ENCODE data around the gene KIRREL3.

The KIRREL3 gene

DNA sequence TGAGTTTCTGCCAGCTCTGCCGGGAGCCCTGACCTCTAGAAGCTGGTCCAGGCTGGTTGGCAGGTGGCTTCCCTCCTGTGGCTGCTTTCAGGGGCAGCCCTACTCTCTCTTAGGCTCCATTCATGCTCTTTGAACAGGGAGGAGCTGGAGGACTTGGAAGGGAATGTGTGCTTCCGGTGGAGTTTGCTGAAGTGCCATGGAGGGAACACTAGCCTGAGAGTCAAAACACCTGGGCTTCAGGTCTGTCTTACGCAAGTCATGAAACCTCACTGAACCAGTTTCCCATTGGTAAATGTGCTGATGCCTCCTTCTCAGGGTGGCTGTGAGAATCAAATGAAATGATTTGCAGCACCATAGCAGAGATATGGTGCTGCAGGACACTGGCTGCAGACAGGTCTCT lies 224.5 kb downstream of the KIRREL3 start:
- Histone ChIP-seq H3K27me3 (ENCODE audit: control insufficient read depth in 3 of 3, insufficient read depth in 3 of 3, low read depth in 1 of 3, low read length in 3 of 3) (no peaks in the 10 kb centered on the region), H3K23ac (ENCODE audit: low read depth, low read length, poor library complexity) (no peak overlapping the region), H3K9ac (ENCODE audit: low read depth, low read length, poor library complexity) (no peak overlapping the region), H4K8ac (ENCODE audit: low read depth, low read length) (no peak overlapping the region), H2BK15ac (ENCODE audit: low read length) (no peak overlapping the region), H3K4ac (ENCODE audit: low read length) (no peak overlapping the region), H3K36me3 (replicated peaks in 1 of 2; ENCODE audit: control insufficient read depth in 2 of 2, insufficient read depth in 2 of 2, low read length in 2 of 2) (no peaks in the 10 kb centered on the region), H2BK5ac (ENCODE audit: low read length) (peak overlapping the region; percentile 7), H2AFZ (ENCODE audit: low read length) (no peak overlapping the region), H2BK12ac (ENCODE audit: low read length) (no peak overlapping the region), H3K79me1 (ENCODE audit: low read depth, low read length) (no peaks in the 10 kb centered on the region), H2BK120ac (ENCODE audit: low read depth, low read length) (no peak overlapping the region), H3K4me3 (ENCODE audit: low read length in 2 of 2) (no peak overlapping the region), H3K14ac (ENCODE audit: low read length) (no peak overlapping the region), H4K91ac (ENCODE audit: low read depth, low read length, poor library complexity) (no peak overlapping the region), H3K27ac (replicated peaks; ENCODE audit: low read length) (no peak overlapping the region), H3K4me1 (ENCODE audit: control insufficient read depth in 2 of 2, insufficient read depth in 1 of 2, low read depth in 1 of 2, low read length in 2 of 2) (peaks cover 0 to 3% of the 10 kb centered on the region in 2 donors), H3K4me2 (ENCODE audit: insufficient read depth, low read length, poor library complexity, severe bottlenecking) (no peak overlapping the region), H3K9me3 (replicated peaks in 1 of 2; ENCODE audit: control insufficient read depth in 2 of 2, insufficient read depth in 1 of 2, low read depth in 1 of 2, low read length in 2 of 2) (no peaks in the 10 kb centered on the region), H2AK5ac (ENCODE audit: low read depth, low read length) (no peak overlapping the region), H3K18ac (ENCODE audit: low read length) (peak overlapping the region; percentile 51)
- WGBS, 2 donors (ENCODE audit: extremely low coverage in 2 of 2, insufficient read length in 2 of 2, insufficient replicate concordance in 1 of 2): no CpG with 5 or more reads among the region's 3 CpGs
- no peak for DNase-seq (ENCODE audit: low spot score)

DNA sequence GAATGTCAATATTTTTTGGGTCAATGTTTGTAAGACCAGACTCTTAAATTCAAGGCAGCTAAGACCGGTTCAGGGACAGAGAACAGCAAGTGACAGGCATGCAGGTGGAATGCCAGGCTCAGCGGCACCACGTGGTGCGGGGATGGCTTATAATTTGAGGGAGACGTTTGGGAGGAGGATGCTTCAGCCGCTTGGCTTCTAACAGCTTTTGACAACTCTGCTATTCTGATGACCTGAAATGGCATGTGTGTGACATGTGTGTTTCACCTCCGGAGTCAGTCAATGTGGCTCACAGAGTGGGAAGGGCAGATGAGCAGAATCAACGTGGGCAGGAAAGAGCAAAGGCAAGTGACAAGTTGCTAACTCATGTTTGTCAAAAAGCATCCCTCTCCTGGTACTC lies 228.3 kb downstream of the KIRREL3 start:
- H3K14ac ChIP-seq (ENCODE audit: low read length): no peak overlapping the region
- H3K18ac ChIP-seq (ENCODE audit: low read length): peak overlapping the region; percentile 32
- H2BK120ac ChIP-seq (ENCODE audit: low read depth, low read length): no peak overlapping the region
- no peak overlapping the region for H3K4ac ChIP-seq (ENCODE audit: low read length)
- no peak overlapping the region for H3K27ac ChIP-seq (replicated peaks; ENCODE audit: low read length)
- DNase-seq (ENCODE audit: low spot score): no peak
- no peak overlapping the region for H2AFZ ChIP-seq (ENCODE audit: low read length)
- no peaks in the 10 kb centered on the region for H3K9me3 ChIP-seq (replicated peaks in 1 of 2; ENCODE audit: control insufficient read depth in 2 of 2, insufficient read depth in 1 of 2, low read depth in 1 of 2, low read length in 2 of 2)
- H3K36me3 ChIP-seq (replicated peaks in 1 of 2; ENCODE audit: control insufficient read depth in 2 of 2, insufficient read depth in 2 of 2, low read length in 2 of 2): no peaks in the 10 kb centered on the region
- H3K9ac ChIP-seq (ENCODE audit: low read depth, low read length, poor library complexity): no peak overlapping the region
- H3K4me1 ChIP-seq (ENCODE audit: control insufficient read depth in 2 of 2, insufficient read depth in 1 of 2, low read depth in 1 of 2, low read length in 2 of 2): peaks cover 0 to 3% of the 10 kb centered on the region in 2 donors
- no peak overlapping the region for H3K4me2 ChIP-seq (ENCODE audit: insufficient read depth, low read length, poor library complexity, severe bottlenecking)
- H3K23ac ChIP-seq (ENCODE audit: low read depth, low read length, poor library complexity): no peak overlapping the region
- no peak overlapping the region for H4K91ac ChIP-seq (ENCODE audit: low read depth, low read length, poor library complexity)
- H2BK5ac ChIP-seq (ENCODE audit: low read length): no peak overlapping the region
- no peak overlapping the region for H3K4me3 ChIP-seq (ENCODE audit: low read length in 2 of 2)
- H2BK12ac ChIP-seq (ENCODE audit: low read length): no peak overlapping the region
- no CpG with 5 or more reads among the region's 8 CpGs for WGBS, 2 donors (ENCODE audit: extremely low coverage in 2 of 2, insufficient read length in 2 of 2, insufficient replicate concordance in 1 of 2)
- H2BK15ac ChIP-seq (ENCODE audit: low read length): no peak overlapping the region
- H2AK5ac ChIP-seq (ENCODE audit: low read depth, low read length): no peak overlapping the region
- no peaks in the 10 kb centered on the region for H3K27me3 ChIP-seq (ENCODE audit: control insufficient read depth in 3 of 3, insufficient read depth in 3 of 3, low read depth in 1 of 3, low read length in 3 of 3)
- H3K79me1 ChIP-seq (ENCODE audit: low read depth, low read length): no peaks in the 10 kb centered on the region
- H4K8ac ChIP-seq (ENCODE audit: low read depth, low read length): no peak overlapping the region

GRCh38 chr11:126768702-126769101 lies 231.9 kb downstream of the KIRREL3 start:
- H3K23ac ChIP-seq (ENCODE audit: low read depth, low read length, poor library complexity): no peak overlapping the region
- H3K4ac ChIP-seq (ENCODE audit: low read length): no peak overlapping the region
- no peak overlapping the region for H2AK5ac ChIP-seq (ENCODE audit: low read depth, low read length)
- no peak overlapping the region for H3K4me3 ChIP-seq (ENCODE audit: low read length in 2 of 2)
- no peak overlapping the region for H2BK120ac ChIP-seq (ENCODE audit: low read depth, low read length)
- H3K9ac ChIP-seq (ENCODE audit: low read depth, low read length, poor library complexity): no peak overlapping the region
- H3K27me3 ChIP-seq (ENCODE audit: control insufficient read depth in 3 of 3, insufficient read depth in 3 of 3, low read depth in 1 of 3, low read length in 3 of 3): no peaks in the 10 kb centered on the region
- H3K36me3 ChIP-seq (replicated peaks in 1 of 2; ENCODE audit: control insufficient read depth in 2 of 2, insufficient read depth in 2 of 2, low read length in 2 of 2): no peaks in the 10 kb centered on the region
- no peak overlapping the region for H2BK15ac ChIP-seq (ENCODE audit: low read length)
- H2AFZ ChIP-seq (ENCODE audit: low read length): no peak overlapping the region
- no peak overlapping the region for H3K14ac ChIP-seq (ENCODE audit: low read length)
- no peak overlapping the region for H2BK5ac ChIP-seq (ENCODE audit: low read length)
- DNase-seq (ENCODE audit: low spot score): no peak
- no peak overlapping the region for H3K18ac ChIP-seq (ENCODE audit: low read length)
- H3K27ac ChIP-seq (replicated peaks; ENCODE audit: low read length): no peak overlapping the region
- no CpG with 5 or more reads among the region's 10 CpGs for WGBS, 2 donors (ENCODE audit: extremely low coverage in 2 of 2, insufficient read length in 2 of 2, insufficient replicate concordance in 1 of 2)
- H4K91ac ChIP-seq (ENCODE audit: low read depth, low read length, poor library complexity): no peak overlapping the region
- no peak overlapping the region for H3K4me2 ChIP-seq (ENCODE audit: insufficient read depth, low read length, poor library complexity, severe bottlenecking)
- H4K8ac ChIP-seq (ENCODE audit: low read depth, low read length): no peak overlapping the region
- no peaks in the 10 kb centered on the region for H3K79me1 ChIP-seq (ENCODE audit: low read depth, low read length)
- no peak overlapping the region for H2BK12ac ChIP-seq (ENCODE audit: low read length)
- H3K4me1 ChIP-seq (ENCODE audit: control insufficient read depth in 2 of 2, insufficient read depth in 1 of 2, low read depth in 1 of 2, low read length in 2 of 2): no peaks in the 10 kb centered on the region
- no peaks in the 10 kb centered on the region for H3K9me3 ChIP-seq (replicated peaks in 1 of 2; ENCODE audit: control insufficient read depth in 2 of 2, insufficient read depth in 1 of 2, low read depth in 1 of 2, low read length in 2 of 2)

DNA sequence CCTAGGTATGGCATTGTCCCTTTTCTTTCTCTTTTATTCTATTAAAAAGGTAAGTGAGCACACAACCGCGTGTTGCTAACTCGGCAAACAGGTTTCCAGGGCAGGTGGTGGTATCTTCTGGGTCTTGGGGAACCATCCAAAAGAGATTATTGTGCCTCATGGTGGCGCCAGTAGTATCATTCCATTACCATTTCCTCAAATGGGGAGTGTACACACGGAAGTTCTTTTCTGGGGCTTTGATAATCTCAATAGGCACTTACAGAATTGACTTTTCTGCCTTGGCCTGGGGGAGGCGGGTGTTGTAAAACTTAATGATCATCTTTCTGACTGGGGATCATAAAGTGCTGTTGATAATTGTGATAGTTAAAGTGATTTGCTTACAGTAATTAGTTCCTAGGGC lies 234.1 kb downstream of the KIRREL3 start:
- H3K9me3 ChIP-seq (replicated peaks in 1 of 2; ENCODE audit: control insufficient read depth in 2 of 2, insufficient read depth in 1 of 2, low read depth in 1 of 2, low read length in 2 of 2): no peaks in the 10 kb centered on the region

More for the DNA sequence above, 234.1 kb downstream of the KIRREL3 start:
- Histone ChIP-seq H3K4me1 (ENCODE audit: control insufficient read depth in 2 of 2, insufficient read depth in 1 of 2, low read depth in 1 of 2, low read length in 2 of 2) (no peaks in the 10 kb centered on the region), H3K18ac (ENCODE audit: low read length) (no peak overlapping the region), H3K9ac (ENCODE audit: low read depth, low read length, poor library complexity) (no peak overlapping the region), H3K4me2 (ENCODE audit: insufficient read depth, low read length, poor library complexity, severe bottlenecking) (no peak overlapping the region), H2BK12ac (ENCODE audit: low read length) (no peak overlapping the region), H2AK5ac (ENCODE audit: low read depth, low read length) (no peak overlapping the region), H2BK15ac (ENCODE audit: low read length) (no peak overlapping the region), H3K27me3 (ENCODE audit: control insufficient read depth in 3 of 3, insufficient read depth in 3 of 3, low read depth in 1 of 3, low read length in 3 of 3) (no peaks in the 10 kb centered on the region), H3K36me3 (replicated peaks in 1 of 2; ENCODE audit: control insufficient read depth in 2 of 2, insufficient read depth in 2 of 2, low read length in 2 of 2) (no peaks in the 10 kb centered on the region), H3K23ac (ENCODE audit: low read depth, low read length, poor library complexity) (no peak overlapping the region), H3K27ac (replicated peaks; ENCODE audit: low read length) (no peak overlapping the region), H3K79me1 (ENCODE audit: low read depth, low read length) (no peaks in the 10 kb centered on the region), H2BK120ac (ENCODE audit: low read depth, low read length) (no peak overlapping the region), H3K14ac (ENCODE audit: low read length) (no peak overlapping the region), H4K8ac (ENCODE audit: low read depth, low read length) (no peak overlapping the region), H2AFZ (ENCODE audit: low read length) (no peak overlapping the region), H2BK5ac (ENCODE audit: low read length) (no peak overlapping the region), H4K91ac (ENCODE audit: low read depth, low read length, poor library complexity) (no peak overlapping the region), H3K4ac (ENCODE audit: low read length) (no peak overlapping the region), H3K4me3 (ENCODE audit: low read length in 2 of 2) (no peak overlapping the region)
- no CpG with 5 or more reads among the region's 6 CpGs for WGBS, 2 donors (ENCODE audit: extremely low coverage in 2 of 2, insufficient read length in 2 of 2, insufficient replicate concordance in 1 of 2)
- no peak for DNase-seq (ENCODE audit: low spot score)

Data from neuronal stem cell (in vitro differentiated cells).